ENCODE results near the gene CCDC146.
"Not testable (repeated sequence)": the region's sequence is repeated elsewhere in the genome, so short reads cannot be mapped to it uniquely, and the experiment has no call there.

CCDC146 gene

DNA sequence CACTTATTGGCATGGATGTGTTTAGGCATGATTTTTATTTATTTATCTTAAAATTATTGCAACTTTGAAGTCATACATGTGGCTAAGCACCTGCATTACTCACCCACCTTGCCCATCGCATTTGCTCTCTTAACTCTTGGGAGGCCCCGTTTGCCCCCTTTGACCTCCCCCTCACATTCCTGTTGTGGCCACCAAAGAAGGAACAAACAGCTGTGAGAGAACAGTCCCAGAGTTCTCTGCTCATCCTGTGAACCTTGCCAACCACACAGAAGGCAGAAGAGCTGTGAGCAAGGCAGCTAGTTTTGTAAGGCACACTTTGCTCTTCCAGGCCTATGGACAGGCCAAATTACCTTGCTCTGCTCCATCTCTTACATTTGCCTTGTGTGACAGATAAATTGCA lies 100.8 kb downstream of the CCDC146 start:
- TF ChIP-seq POLR2A (IDR thresholded peaks at IDR 0.05; ENCODE audit: low read depth, low read length) (no peak), PAX5 (IDR thresholded peaks at IDR 0.05; ENCODE audit: insufficient read depth, low read length, severe bottlenecking) (no peak), TAF1 (IDR thresholded peaks at IDR 0.05; ENCODE audit: low read depth, low read length) (no peak)
- FAIRE-seq (no peak), DNase-seq (ENCODE audit: insufficient read length, low spot score) (no peak)

DNA sequence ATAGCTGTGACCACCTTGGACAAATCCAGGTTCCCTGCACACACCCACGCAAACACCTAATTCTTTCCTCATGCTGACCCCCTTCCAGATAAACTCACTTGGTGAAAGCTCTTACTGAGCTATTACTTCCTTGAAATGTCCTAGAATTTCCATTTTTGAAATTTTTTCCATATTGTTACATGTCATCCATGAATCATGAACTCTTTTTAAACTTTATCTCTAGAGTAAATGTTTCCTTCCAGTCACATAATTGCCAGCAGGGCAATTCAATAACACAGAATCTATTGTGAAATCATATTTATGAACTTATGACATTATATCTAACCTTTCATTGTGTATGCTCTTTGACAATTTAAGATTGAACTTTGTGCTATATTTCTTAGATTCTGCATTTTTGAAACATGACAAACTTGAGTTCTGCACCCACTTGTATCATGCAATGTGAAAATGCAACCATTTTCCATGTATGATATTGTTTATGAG lies 104.0 kb downstream of the CCDC146 start:
- FAIRE-seq (no peak), DNase-seq (ENCODE audit: insufficient read length, low spot score) (no peak)
- no peak for TF ChIP-seq TAF1 (IDR thresholded peaks at IDR 0.05; ENCODE audit: low read depth, low read length)
- TF ChIP-seq POLR2AphosphoS5 (IDR thresholded peaks at IDR 0.05; ENCODE audit: low read depth, low read length): no peak
- TF ChIP-seq SPI1 (IDR thresholded peaks at IDR 0.05; ENCODE audit: low read depth, low read length): no peak
- TF ChIP-seq POLR2A (IDR thresholded peaks at IDR 0.05; ENCODE audit: low read depth, low read length): no peak
- no peak for TF ChIP-seq POU2F2 (IDR thresholded peaks at IDR 0.05; ENCODE audit: low read depth, low read length)
- TF ChIP-seq PAX5 (IDR thresholded peaks at IDR 0.05; ENCODE audit: insufficient read depth, low read length, severe bottlenecking): no peak

DNA sequence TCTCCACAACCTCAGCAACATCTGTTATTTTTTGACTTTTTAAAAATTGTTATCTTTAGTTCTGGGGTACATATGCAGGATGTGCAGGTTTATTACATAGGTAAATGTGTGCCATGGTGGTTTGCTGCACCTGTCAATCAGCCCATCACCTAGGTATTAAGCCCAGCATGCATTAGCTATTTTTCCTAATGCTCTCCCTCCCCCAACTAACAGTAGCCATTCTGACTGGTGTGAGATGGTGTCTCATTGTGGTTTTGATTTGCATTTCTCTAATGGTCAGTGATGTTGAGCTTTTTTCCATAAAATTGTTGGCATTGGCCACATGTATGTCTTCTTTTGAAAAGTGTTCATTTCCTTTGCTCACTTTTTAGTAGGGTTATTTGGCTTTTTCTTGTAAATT lies 106.4 kb downstream of the CCDC146 start:
- DNase-seq (ENCODE audit: insufficient read length, low spot score); FAIRE-seq: not testable (repeated sequence)

DNA sequence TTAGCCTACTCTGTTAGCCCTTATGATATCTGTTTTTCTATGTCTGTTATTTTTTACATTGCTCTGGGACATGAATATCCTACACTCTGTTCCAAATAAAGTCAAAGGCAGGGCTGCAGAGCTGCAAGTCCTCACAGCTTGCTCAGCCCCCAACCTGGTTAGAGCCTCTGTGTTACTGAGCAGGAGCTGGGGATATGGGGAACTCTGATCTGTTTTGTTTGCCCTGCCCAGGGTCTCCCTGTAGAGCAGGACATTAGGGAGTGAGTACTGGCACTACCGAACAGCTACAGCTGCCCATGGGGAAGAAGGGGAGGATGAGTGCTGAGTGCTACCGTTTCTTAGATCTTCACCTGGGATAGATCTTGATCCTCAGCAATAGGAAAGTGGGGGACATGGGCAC lies 110.1 kb downstream of the CCDC146 start:
- no peak for TF ChIP-seq SPI1 (IDR thresholded peaks at IDR 0.05; ENCODE audit: low read depth, low read length)
- TF ChIP-seq PAX5 (IDR thresholded peaks at IDR 0.05; ENCODE audit: insufficient read depth, low read length, severe bottlenecking): no peak
- TF ChIP-seq POU2F2 (IDR thresholded peaks at IDR 0.05; ENCODE audit: low read depth, low read length): no peak
- TF ChIP-seq POLR2A (IDR thresholded peaks at IDR 0.05; ENCODE audit: low read depth, low read length): no peak
- no peak for TF ChIP-seq TAF1 (IDR thresholded peaks at IDR 0.05; ENCODE audit: low read depth, low read length)
- TF ChIP-seq POLR2AphosphoS5 (IDR thresholded peaks at IDR 0.05; ENCODE audit: low read depth, low read length): no peak
- peak; percentile 5 for FAIRE-seq

DNA sequence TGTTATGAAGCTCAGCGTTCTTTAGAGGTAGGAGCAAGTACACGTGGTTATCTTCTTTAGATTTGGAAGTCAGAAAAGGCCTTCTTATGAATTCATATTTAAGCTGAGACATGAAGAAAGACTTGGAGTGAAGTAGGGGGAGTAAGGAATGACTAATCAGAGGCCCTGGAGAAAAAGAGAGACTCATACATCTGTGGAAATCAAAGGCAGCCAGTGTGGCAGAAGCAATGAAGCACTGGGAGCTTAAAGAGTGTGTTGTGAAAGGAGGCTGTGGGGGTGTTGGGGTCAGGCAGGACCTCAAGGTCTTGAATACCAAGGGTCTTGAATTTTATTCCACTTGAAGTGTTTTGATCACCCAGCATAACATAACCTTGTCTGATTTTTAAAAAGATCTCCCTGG lies 112.9 kb downstream of the CCDC146 start:
- no peak for TF ChIP-seq POLR2A (IDR thresholded peaks at IDR 0.05; ENCODE audit: low read depth, low read length)
- TF ChIP-seq POU2F2 (IDR thresholded peaks at IDR 0.05; ENCODE audit: low read depth, low read length): no peak
- no peak for TF ChIP-seq TAF1 (IDR thresholded peaks at IDR 0.05; ENCODE audit: low read depth, low read length)
- TF ChIP-seq SPI1 (IDR thresholded peaks at IDR 0.05; ENCODE audit: low read depth, low read length): no peak
- TF ChIP-seq POLR2AphosphoS5 (IDR thresholded peaks at IDR 0.05; ENCODE audit: low read depth, low read length): no peak
- no peak for TF ChIP-seq PAX5 (IDR thresholded peaks at IDR 0.05; ENCODE audit: insufficient read depth, low read length, severe bottlenecking)
- FAIRE-seq (no peak), DNase-seq (ENCODE audit: insufficient read length, low spot score) (no peak)

More for the DNA sequence above, 110.1 kb downstream of the CCDC146 start:
- no peak for DNase-seq (ENCODE audit: insufficient read length, low spot score)

DNA sequence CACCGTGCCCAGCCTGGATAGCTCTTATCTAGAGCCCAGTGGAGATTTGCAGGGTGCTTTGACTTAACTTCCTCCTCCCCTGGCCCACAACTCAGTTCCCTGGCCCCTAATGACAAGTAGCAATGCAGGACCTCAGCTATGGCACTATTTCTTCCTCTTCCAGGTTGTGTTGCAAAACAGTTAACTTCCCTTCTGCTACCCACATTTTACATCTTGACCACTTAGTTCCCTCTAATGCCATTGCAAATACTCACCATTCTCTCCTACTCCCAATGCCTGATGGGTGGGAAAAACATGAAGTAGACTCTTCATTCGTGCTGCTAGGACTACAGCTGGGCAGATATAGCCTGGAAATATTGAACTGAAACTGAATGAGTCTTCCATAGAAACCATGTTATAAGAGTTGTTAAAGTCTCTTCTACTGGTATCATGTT lies 116.3 kb downstream of the CCDC146 start:
- DNase-seq (ENCODE audit: insufficient read length, low spot score): no peak
- FAIRE-seq: no peak
- TF ChIP-seq POLR2AphosphoS5 (IDR thresholded peaks at IDR 0.05; ENCODE audit: low read depth, low read length) (no peak), PAX5 (IDR thresholded peaks at IDR 0.05; ENCODE audit: insufficient read depth, low read length, severe bottlenecking) (no peak), POLR2A (IDR thresholded peaks at IDR 0.05; ENCODE audit: low read depth, low read length) (no peak), POU2F2 (IDR thresholded peaks at IDR 0.05; ENCODE audit: low read depth, low read length) (no peak), SPI1 (IDR thresholded peaks at IDR 0.05; ENCODE audit: low read depth, low read length) (peak; percentile 36; the same call in 1 of the 2 replicates), TAF1 (IDR thresholded peaks at IDR 0.05; ENCODE audit: low read depth, low read length) (no peak)

DNA sequence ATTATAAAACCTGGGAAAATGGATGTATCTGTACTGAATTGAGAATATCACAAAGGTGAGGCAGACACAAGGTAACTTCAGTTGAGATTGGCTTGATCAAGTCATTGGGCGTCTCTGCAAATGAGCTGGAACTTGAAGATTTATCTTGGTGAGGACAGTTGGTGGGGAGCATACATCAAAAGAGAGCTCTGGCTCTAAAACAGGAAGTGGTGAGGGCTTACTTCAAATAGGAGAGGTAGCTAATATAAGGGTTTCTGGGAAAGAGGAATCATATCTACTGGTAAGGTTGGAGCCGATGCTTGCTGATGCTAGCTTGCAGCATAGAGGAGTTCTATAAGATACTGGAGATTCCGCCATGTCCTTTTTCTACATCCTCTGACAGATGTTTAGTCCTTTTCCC lies 117.1 kb downstream of the CCDC146 start:
- TF ChIP-seq PAX5 (IDR thresholded peaks at IDR 0.05; ENCODE audit: insufficient read depth, low read length, severe bottlenecking) (no peak), SPI1 (IDR thresholded peaks at IDR 0.05; ENCODE audit: low read depth, low read length) (peak; percentile 79), POU2F2 (IDR thresholded peaks at IDR 0.05; ENCODE audit: low read depth, low read length) (no peak), TAF1 (IDR thresholded peaks at IDR 0.05; ENCODE audit: low read depth, low read length) (no peak)
- FAIRE-seq: no peak

DNA sequence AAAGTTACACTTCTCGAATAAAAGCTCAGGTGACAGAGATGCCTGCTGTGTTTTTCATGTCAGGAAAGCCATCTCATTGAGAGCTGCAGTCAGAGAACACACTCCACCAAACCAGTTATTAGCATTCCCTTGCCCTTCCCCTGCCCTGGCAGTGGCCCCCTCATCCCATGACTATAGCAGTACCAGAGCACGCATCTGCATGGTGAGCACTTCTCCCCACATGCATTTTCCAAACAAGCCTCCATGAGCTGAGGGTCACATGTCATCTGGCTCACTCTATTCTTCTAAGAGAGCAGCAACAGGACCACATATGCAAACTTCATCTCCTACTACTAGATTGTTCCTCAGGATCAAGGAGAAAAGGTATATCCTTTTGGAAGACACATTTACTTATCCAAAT lies 119.7 kb downstream of the CCDC146 start:
- DNase-seq (ENCODE audit: insufficient read length, low spot score) (no peak), FAIRE-seq (no peak)
- TF ChIP-seq PAX5 (IDR thresholded peaks at IDR 0.05; ENCODE audit: insufficient read depth, low read length, severe bottlenecking) (no peak), TAF1 (IDR thresholded peaks at IDR 0.05; ENCODE audit: low read depth, low read length) (no peak), POLR2AphosphoS5 (IDR thresholded peaks at IDR 0.05; ENCODE audit: low read depth, low read length) (no peak), POLR2A (IDR thresholded peaks at IDR 0.05; ENCODE audit: low read depth, low read length) (no peak), POU2F2 (IDR thresholded peaks at IDR 0.05; ENCODE audit: low read depth, low read length) (no peak), SPI1 (IDR thresholded peaks at IDR 0.05; ENCODE audit: low read depth, low read length) (no peak)

More for the DNA sequence above, 117.1 kb downstream of the CCDC146 start:
- no peak for DNase-seq (ENCODE audit: insufficient read length, low spot score)

DNA sequence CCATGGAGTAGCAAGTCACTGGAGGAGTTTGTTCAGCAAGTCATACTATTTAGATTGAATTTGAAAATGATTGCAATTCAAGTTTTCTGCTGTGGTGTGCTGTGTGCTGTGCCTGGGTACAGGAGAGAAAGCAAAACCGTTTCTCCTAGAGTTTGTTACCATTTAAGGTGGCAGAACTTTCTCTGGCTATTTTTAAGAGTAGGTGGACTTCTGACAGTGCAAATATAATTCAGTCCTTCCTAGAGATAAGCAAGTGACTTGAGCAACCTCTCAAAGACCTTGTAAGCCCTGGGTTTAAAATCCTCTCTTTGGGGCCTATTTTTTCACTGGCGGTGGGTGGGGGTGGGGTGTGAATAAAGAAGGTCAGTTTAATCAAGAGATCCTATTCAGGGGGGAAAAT lies 120.1 kb downstream of the CCDC146 start:
- no peak for FAIRE-seq
- TF ChIP-seq PAX5 (IDR thresholded peaks at IDR 0.05; ENCODE audit: insufficient read depth, low read length, severe bottlenecking) (no peak), SPI1 (IDR thresholded peaks at IDR 0.05; ENCODE audit: low read depth, low read length) (no peak), TAF1 (IDR thresholded peaks at IDR 0.05; ENCODE audit: low read depth, low read length) (no peak), POLR2A (IDR thresholded peaks at IDR 0.05; ENCODE audit: low read depth, low read length) (no peak), POU2F2 (IDR thresholded peaks at IDR 0.05; ENCODE audit: low read depth, low read length) (no peak), POLR2AphosphoS5 (IDR thresholded peaks at IDR 0.05; ENCODE audit: low read depth, low read length) (no peak)
- no peak for DNase-seq (ENCODE audit: insufficient read length, low spot score)

DNA sequence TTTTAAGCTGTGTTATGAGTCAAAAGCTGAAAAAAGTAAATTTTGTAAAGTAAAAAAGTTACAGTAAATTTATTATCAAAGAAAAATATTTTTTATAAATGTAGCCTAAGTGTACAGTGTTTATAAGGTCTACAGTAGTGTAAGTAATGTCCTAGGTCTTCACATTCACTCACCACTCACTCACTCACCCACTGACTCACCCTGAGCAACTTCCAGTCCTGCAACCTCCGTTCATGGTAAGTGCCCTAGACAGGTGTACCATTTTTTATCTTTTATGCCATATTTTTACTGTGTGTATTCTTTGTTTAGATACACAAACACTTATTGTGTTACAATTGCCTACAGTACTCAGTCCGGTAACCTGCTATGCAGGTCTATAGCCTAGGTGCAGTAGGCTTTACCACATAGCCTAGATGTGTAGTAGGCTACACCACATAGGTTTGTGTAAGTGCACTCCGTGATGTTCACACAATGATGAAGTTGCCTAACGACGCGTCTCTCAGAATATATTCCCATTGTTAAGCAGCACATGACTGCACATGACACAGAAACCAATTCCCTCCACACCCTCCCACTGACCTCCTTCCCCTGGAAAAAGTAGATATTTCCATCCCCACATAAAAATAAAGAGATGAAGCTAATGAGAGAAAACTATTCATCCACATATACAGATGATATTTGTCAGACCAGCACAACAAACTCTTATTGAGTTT lies 122.0 kb downstream of the CCDC146 start:
- DNase-seq (ENCODE audit: insufficient read length, low spot score) (no peak), FAIRE-seq (peak; percentile 85)
- no peak for TF ChIP-seq POLR2A (IDR thresholded peaks at IDR 0.05; ENCODE audit: low read depth, low read length)
- no peak for TF ChIP-seq PAX5 (IDR thresholded peaks at IDR 0.05; ENCODE audit: insufficient read depth, low read length, severe bottlenecking)
- TF ChIP-seq POLR2AphosphoS5 (IDR thresholded peaks at IDR 0.05; ENCODE audit: low read depth, low read length): no peak
- no peak for TF ChIP-seq POU2F2 (IDR thresholded peaks at IDR 0.05; ENCODE audit: low read depth, low read length)
- no peak for TF ChIP-seq TAF1 (IDR thresholded peaks at IDR 0.05; ENCODE audit: low read depth, low read length)
- TF ChIP-seq SPI1 (IDR thresholded peaks at IDR 0.05; ENCODE audit: low read depth, low read length): no peak
